GM15510 (cell line): ENCODE results near the gene ZNF763.
A peak's percentile ranks its signal among the peaks of the same experiment; 100 is the strongest.

Source experiments
- POLR2A ChIP-seq: IDR thresholded peaks from 3 replicates; pipeline ENCODE4 v1.6.1; 2011; ENCODE audit warnings: borderline replicate concordance; ENCODE audit not compliant: insufficient read length; ENCODE audit errors: extremely low read depth

The ZNF763 gene

GRCh38 chr19:11964858-11965645 is at the start of gene ZNF763:
Gene ZNF763, plus strand, starts transcription at chr19:11965040. Its CDS starts 169 bp downstream, at chr19:11965209.
- peak; percentile 59 for TF ChIP-seq POLR2A

GRCh38 chr19:11921852-11922495 is 42.9 kb upstream of the ZNF763 start:
- TF ChIP-seq POLR2A, result no peak

- TF ChIP-seq POLR2A, result peak; percentile 95
These were observed 39.8 kb upstream of the ZNF763 start, which contains the start of gene ZNF700 for GRCh38 chr19:11924886-11925650. Gene ZNF700, plus strand, starts transcription at chr19:11925107. Its CDS starts 104 bp downstream, at chr19:11925211.

- no peak for TF ChIP-seq POLR2A
These were observed 37.6 kb upstream of the ZNF763 start for GRCh38 chr19:11927227-11927626.

GRCh38 chr19:11931051-11931450 is 33.8 kb upstream of the ZNF763 start:
- no peak for TF ChIP-seq POLR2A

GRCh38 chr19:11931513-11931912 is 33.3 kb upstream of the ZNF763 start:
- no peak for TF ChIP-seq POLR2A

- no peak for TF ChIP-seq POLR2A
These were observed 22.6 kb upstream of the ZNF763 start for GRCh38 chr19:11942008-11942842.

- TF ChIP-seq POLR2A, result no peak
These were observed 22.1 kb upstream of the ZNF763 start for GRCh38 chr19:11942843-11943108.

- TF ChIP-seq POLR2A, result no peak
These were observed 20.2 kb upstream of the ZNF763 start for GRCh38 chr19:11944656-11945055.

GRCh38 chr19:11948646-11949045 is 16.2 kb upstream of the ZNF763 start:
- TF ChIP-seq POLR2A, result no peak

GRCh38 chr19:11949201-11949600 is 15.6 kb upstream of the ZNF763 start:
- no peak for TF ChIP-seq POLR2A

- TF ChIP-seq POLR2A, result no peak
These were observed 14.5 kb upstream of the ZNF763 start for GRCh38 chr19:11950312-11950711.

GRCh38 chr19:11963566-11964355 is 1.1 kb upstream of the ZNF763 start:
- TF ChIP-seq POLR2A, result no peak

GRCh38 chr19:11964496-11964857 is 363 bp upstream of the ZNF763 start:
- TF ChIP-seq POLR2A, result no peak
